SK-N-SH (cell line): ENCODE measurements around the gene KRTAP10-7.

Experiments used
- EZH2phosphoT487 ChIP-seq: fragments of 200-600 bp; sonication (generic); IDR thresholded peaks from 2 replicates; pipeline ENCODE4 v1.6.1; 2017; ENCODE audit warnings: low read depth, mixed run types, mild to moderate bottlenecking, antibody characterized with exemption, moderate library complexity, borderline replicate concordance
- FOXM1 ChIP-seq: IDR thresholded peaks from 2 replicates; pipeline ENCODE4 v1.4.0; 2012; ENCODE audit warnings: low read depth, mild to moderate bottlenecking
- POLR2AphosphoS5 ChIP-seq: IDR thresholded peaks from 2 replicates; pipeline ENCODE4 v1.6.1; 2012; ENCODE audit warnings: low read depth, low read length
- RAD21 ChIP-seq: IDR thresholded peaks from 2 replicates; pipeline ENCODE4 v1.6.1; 2012; ENCODE audit warnings: mild to moderate bottlenecking, low read length
- TF ChIP-seq, protein P1 (sequence below): IDR thresholded peaks from 2 replicates; pipeline ENCODE4 v1.6.1; 2012; ENCODE audit warnings: mild to moderate bottlenecking, low read depth, low read length, moderate library complexity
- TF ChIP-seq, protein P2 (sequence below): fragments of 200-600 bp; sonication (generic); IDR thresholded peaks from 2 replicates; pipeline ENCODE4 v1.6.1; 2017; ENCODE audit warnings: antibody characterized with exemption, mild to moderate bottlenecking, moderate library complexity
- TF ChIP-seq, protein P3 (sequence below): IDR thresholded peaks from 2 replicates; pipeline ENCODE4 v1.4.0; 2012; ENCODE audit warnings: low read depth

DNA sequence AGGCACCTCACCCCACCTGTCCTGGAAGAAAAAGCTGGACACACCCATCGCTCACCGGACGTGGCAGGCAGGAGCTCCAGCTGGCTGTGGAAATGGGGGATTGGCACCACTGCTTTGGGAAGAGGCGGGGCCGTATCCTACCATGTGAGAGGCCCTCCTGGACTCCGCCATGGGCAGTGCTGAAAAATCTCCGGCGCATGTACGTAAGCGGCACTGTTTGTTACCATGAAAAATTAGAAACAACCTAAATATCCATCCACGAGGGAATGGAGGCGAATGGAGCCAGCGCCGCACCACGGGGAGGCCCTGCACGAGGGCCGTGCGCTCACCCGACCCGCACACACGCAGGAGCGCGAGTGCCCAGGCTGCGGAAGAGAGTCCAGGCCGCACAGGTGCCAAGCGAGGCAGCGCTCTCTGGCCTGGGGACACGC lies 14.6 kb downstream of the KRTAP10-7 start:
- TF ChIP-seq, protein P1, sequence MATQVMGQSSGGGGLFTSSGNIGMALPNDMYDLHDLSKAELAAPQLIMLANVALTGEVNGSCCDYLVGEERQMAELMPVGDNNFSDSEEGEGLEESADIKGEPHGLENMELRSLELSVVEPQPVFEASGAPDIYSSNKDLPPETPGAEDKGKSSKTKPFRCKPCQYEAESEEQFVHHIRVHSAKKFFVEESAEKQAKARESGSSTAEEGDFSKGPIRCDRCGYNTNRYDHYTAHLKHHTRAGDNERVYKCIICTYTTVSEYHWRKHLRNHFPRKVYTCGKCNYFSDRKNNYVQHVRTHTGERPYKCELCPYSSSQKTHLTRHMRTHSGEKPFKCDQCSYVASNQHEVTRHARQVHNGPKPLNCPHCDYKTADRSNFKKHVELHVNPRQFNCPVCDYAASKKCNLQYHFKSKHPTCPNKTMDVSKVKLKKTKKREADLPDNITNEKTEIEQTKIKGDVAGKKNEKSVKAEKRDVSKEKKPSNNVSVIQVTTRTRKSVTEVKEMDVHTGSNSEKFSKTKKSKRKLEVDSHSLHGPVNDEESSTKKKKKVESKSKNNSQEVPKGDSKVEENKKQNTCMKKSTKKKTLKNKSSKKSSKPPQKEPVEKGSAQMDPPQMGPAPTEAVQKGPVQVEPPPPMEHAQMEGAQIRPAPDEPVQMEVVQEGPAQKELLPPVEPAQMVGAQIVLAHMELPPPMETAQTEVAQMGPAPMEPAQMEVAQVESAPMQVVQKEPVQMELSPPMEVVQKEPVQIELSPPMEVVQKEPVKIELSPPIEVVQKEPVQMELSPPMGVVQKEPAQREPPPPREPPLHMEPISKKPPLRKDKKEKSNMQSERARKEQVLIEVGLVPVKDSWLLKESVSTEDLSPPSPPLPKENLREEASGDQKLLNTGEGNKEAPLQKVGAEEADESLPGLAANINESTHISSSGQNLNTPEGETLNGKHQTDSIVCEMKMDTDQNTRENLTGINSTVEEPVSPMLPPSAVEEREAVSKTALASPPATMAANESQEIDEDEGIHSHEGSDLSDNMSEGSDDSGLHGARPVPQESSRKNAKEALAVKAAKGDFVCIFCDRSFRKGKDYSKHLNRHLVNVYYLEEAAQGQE, result no peak
- no peak for TF ChIP-seq EZH2phosphoT487
- TF ChIP-seq, protein P2, sequence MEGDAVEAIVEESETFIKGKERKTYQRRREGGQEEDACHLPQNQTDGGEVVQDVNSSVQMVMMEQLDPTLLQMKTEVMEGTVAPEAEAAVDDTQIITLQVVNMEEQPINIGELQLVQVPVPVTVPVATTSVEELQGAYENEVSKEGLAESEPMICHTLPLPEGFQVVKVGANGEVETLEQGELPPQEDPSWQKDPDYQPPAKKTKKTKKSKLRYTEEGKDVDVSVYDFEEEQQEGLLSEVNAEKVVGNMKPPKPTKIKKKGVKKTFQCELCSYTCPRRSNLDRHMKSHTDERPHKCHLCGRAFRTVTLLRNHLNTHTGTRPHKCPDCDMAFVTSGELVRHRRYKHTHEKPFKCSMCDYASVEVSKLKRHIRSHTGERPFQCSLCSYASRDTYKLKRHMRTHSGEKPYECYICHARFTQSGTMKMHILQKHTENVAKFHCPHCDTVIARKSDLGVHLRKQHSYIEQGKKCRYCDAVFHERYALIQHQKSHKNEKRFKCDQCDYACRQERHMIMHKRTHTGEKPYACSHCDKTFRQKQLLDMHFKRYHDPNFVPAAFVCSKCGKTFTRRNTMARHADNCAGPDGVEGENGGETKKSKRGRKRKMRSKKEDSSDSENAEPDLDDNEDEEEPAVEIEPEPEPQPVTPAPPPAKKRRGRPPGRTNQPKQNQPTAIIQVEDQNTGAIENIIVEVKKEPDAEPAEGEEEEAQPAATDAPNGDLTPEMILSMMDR, result no peak
- no peak for TF ChIP-seq FOXM1
- TF ChIP-seq, protein P3, sequence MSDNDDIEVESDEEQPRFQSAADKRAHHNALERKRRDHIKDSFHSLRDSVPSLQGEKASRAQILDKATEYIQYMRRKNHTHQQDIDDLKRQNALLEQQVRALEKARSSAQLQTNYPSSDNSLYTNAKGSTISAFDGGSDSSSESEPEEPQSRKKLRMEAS, result no peak
- TF ChIP-seq RAD21, result no peak
- TF ChIP-seq POLR2AphosphoS5, result no peak
